Suprapubic skin (tissue), 4 donors: Measurements from ENCODE around the gene CAPN10. TPM values are rescaled to one million over a fixed set of nuclear protein-coding genes. Genes with fewer than 3 reads are reported as not detected.

Experiments used
- DNase-seq, 2 donors: peaks; one replicate each; pipeline ENCODE4 v3.0.0-alpha.2; 2019; ENCODE audit warnings: low spot score in 2 of 2
- H3K27ac ChIP-seq: fragments of 200-600 bp; sonication (generic); one replicate; pipeline ENCODE4 v1.5.1; 2019
- H3K27me3 ChIP-seq: fragments of 200-600 bp; sonication (generic); one replicate; pipeline ENCODE4 v1.5.1; 2019
- H3K36me3 ChIP-seq: fragments of 200-600 bp; sonication (generic); one replicate; pipeline ENCODE4 v1.5.1; 2019
- H3K4me1 ChIP-seq: fragments of 200-600 bp; sonication (generic); one replicate; pipeline ENCODE4 v1.5.1; 2019
- H3K4me3 ChIP-seq: fragments of 200-600 bp; sonication (generic); one replicate; pipeline ENCODE4 v1.5.1; 2019; ENCODE audit warnings: mild to moderate bottlenecking
- H3K9me3 ChIP-seq: fragments of 200-600 bp; sonication (generic); one replicate; pipeline ENCODE4 v1.5.1; 2019
- EP300 ChIP-seq: sonication (generic); formaldehyde crosslinking; IDR thresholded peaks from one replicate; pipeline ENCODE4 v1.6.1; 2017; ENCODE audit warnings: antibody characterized with exemption
- POLR2A ChIP-seq, 2 donors: fragments of 450-650 bp; IDR thresholded peaks; one replicate each; pipeline ENCODE4 v1.6.1; 2017; ENCODE audit warnings: antibody characterized with exemption in 2 of 2, mild to moderate bottlenecking in 2 of 2, moderate library complexity in 2 of 2
- POLR2AphosphoS5 ChIP-seq, 3 donors: sonication (generic); formaldehyde crosslinking; IDR thresholded peaks; one replicate each; pipeline ENCODE4 v1.6.1; 2017; ENCODE audit warnings: antibody characterized with exemption in 3 of 3
- WGBS: methylation state at CpG from one replicate; pipeline ENCODE4 v1.1.5; 2018; 5-methylcytosine and 5-hydroxymethylcytosine counted together
- total RNA-seq, 4 donors: library from RNA; depleted of rRNA; stranded (reverse); fragments of >200 nt; gene quantifications; one replicate each; pipeline ENCODE4 v1.1.0, GENCODE V29; 2016
- TF ChIP-seq, protein P1 (sequence below), 2 donors: fragments of 200-600 bp in 1 of 2; fragments of 450-650 bp in 1 of 2; sonication (generic) in 1 of 2; IDR thresholded peaks; one replicate each; pipeline ENCODE4 v1.5.1; 2016 to 2019; ENCODE audit warnings: antibody characterized with exemption in 2 of 2, mild to moderate bottlenecking in 1 of 2, moderate library complexity in 1 of 2

CAPN10 gene
- total RNA-seq, 4 donors from 2014 or later = 31.3 to 73.6 (median 37.9) TPM

DNA sequence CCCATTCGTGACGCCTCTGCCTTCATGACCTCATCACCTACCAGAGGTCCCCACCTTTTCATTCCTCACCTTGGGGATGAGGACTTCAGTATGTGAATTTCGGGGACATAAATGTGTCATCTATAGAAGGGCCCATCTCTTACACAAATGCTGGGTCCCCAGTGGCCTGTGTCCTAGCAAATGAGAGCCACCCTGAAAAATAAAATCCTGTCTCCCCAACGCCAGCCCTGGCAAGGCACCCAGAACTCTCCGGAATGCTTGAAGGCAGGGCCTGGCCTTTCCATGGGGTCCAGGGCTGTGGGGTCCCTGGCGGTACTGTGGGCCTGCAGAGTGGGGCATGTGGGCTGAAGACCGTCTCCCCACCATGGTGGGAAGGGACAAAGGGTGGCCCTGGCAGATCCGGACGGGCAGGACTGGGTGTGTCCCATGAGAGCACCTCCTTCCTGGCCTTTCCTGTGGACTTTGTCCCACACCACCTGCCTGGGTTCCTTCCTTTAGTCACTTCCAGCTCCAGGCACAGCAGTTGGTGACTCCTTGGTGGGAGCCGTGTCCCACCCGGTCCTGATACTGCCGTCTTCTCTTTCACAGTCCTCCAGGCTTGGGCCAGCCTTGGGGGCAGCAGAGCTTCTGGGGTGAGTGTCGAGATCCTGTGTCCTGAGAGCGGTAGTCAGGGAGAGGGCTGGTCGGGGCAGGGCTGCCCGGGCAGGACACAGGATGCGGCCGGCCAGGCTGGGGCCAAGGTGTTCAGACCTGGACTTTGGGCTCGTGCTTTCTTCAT lies 18.6 kb downstream of the CAPN10 start:
- DNase-seq = peak; percentile 48 to 76
- H3K36me3 ChIP-seq = peaks cover 8% of the 10 kb centered on the region
- no peaks in the 10 kb centered on the region for H3K4me1 ChIP-seq
- H3K9me3 ChIP-seq = no peaks in the 10 kb centered on the region
- no peak overlapping the region for H3K27ac ChIP-seq
- 91% methylated on average over 19 of the region's 19 CpGs for WGBS
- no peaks in the 10 kb centered on the region for H3K27me3 ChIP-seq
- TF ChIP-seq, protein P1, sequence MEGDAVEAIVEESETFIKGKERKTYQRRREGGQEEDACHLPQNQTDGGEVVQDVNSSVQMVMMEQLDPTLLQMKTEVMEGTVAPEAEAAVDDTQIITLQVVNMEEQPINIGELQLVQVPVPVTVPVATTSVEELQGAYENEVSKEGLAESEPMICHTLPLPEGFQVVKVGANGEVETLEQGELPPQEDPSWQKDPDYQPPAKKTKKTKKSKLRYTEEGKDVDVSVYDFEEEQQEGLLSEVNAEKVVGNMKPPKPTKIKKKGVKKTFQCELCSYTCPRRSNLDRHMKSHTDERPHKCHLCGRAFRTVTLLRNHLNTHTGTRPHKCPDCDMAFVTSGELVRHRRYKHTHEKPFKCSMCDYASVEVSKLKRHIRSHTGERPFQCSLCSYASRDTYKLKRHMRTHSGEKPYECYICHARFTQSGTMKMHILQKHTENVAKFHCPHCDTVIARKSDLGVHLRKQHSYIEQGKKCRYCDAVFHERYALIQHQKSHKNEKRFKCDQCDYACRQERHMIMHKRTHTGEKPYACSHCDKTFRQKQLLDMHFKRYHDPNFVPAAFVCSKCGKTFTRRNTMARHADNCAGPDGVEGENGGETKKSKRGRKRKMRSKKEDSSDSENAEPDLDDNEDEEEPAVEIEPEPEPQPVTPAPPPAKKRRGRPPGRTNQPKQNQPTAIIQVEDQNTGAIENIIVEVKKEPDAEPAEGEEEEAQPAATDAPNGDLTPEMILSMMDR (IDR thresholded peaks at IDR 0.05) = no peak
- no peak for TF ChIP-seq POLR2AphosphoS5 (IDR thresholded peaks at IDR 0.05)
- TF ChIP-seq POLR2A (IDR thresholded peaks at IDR 0.05) = no peak
- no peak for TF ChIP-seq EP300
- no peak overlapping the region for H3K4me3 ChIP-seq

DNA sequence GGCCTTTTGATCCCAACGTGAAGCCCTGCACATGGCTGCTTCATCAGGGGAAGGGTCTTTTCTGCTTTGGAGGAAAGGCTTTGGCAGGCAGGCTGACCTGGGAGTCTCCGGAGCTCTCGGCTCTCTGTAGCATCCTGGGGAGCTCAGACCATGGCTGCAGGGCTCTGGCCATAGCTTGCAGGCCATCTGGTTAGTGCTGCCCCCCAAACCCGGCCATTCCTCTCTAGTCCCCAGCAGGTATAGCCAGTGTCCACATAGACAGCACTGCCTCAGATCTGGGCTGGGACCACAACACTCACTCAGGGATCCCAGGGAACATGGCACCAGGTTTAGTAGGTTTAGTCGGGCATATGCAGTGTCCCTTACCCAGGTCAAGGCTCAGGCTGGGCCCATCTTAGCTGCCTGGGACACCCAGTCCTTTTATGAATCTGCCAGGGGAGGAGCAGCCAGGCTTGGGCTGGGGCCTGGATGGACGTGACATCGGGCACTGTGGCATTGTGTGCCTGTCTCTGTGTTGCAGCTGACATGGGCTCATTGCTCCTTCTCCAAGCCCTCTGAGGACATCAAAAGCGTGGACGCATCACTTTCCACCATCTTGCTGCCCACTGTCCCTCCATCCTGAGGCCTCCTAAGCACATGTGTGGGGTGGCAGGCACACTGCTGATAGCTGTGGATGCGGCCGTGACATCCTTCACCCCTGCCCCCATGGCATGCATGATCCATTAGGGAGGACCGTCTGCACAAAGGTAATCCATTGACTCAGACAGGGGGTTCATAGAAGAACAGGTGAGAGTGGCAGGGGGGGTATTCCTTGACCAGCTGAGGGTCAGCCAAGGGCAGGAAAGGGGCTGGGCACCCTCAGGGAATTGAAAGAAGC lies 19.6 kb downstream of the CAPN10 start:
- peak; percentile 52 to 53 for DNase-seq
- no peaks in the 10 kb centered on the region for H3K9me3 ChIP-seq
- H3K36me3 ChIP-seq = peaks cover 2% of the 10 kb centered on the region
- no peak overlapping the region for H3K27ac ChIP-seq
- no peak overlapping the region for H3K4me3 ChIP-seq
- H3K4me1 ChIP-seq = no peaks in the 10 kb centered on the region
- H3K27me3 ChIP-seq = no peaks in the 10 kb centered on the region
- TF ChIP-seq POLR2A (IDR thresholded peaks at IDR 0.05) = no peak
- TF ChIP-seq, protein P1 (IDR thresholded peaks at IDR 0.05) = no peak
- no peak for TF ChIP-seq EP300
- no peak for TF ChIP-seq POLR2AphosphoS5 (IDR thresholded peaks at IDR 0.05)
- 86% methylated on average over 11 of the region's 12 CpGs for WGBS

DNA sequence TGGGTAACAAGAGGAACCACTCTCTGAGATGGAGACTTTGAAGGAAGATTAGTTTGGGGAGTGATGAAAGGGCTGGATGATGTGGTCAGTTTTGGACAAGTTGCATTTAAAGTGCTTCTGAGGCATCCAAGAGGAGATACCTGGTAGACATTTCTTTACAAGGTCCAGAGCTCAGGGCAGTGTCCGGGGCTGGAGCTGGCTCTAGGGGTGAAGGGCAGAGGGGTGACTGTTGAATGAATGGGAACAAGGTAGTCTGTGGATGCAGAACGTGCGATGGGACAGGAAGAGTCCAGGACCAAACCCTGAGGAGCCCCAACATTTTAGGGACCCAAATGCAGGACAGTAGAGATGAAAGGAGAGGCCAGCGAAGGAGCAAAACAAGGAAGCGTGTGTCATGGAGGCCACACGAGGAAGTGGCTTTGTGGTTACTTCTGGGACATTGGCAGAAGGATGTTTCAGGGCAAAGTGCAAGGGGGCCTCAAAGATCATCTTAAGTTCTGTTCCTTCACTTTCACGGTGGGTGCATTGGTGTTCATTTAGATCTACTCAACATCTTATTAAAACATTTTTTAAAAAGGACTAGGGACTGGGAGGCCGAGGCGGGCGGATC lies 25.2 kb downstream of the CAPN10 start:
- Histone ChIP-seq H3K4me3 (no peak overlapping the region), H3K27ac (no peak overlapping the region), H3K36me3 (no peaks in the 10 kb centered on the region), H3K27me3 (no peaks in the 10 kb centered on the region), H3K9me3 (no peaks in the 10 kb centered on the region), H3K4me1 (no peaks in the 10 kb centered on the region)
- TF ChIP-seq, protein P1 (IDR thresholded peaks at IDR 0.05) = no peak
- TF ChIP-seq POLR2A (IDR thresholded peaks at IDR 0.05) (no peak), POLR2AphosphoS5 (IDR thresholded peaks at IDR 0.05) (no peak), EP300 (no peak)
- WGBS = 87% methylated on average over 10 of the region's 10 CpGs
- peak in 1 of 2 donors; percentile 66 for DNase-seq

DNA sequence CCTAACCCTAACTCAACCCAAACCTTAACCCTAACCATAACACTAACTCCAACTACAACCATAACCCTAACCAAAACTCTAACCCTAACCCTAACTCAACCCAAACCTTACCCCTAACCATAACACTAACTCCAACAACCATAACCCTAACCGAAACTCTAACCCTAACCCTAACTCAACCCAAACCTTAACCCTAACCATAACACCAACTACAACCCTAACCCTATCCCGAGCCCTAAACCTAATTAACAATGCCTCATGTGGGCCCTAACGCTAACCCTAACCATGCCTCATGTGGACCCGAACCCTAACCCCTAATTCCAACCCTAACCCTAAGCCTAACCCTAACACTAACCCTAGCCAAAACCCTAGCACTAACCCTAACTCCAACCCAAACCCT lies 27.2 kb downstream of the CAPN10 start:
- TF ChIP-seq, protein P1 (IDR thresholded peaks at IDR 0.05) = no peak
- TF ChIP-seq EP300 (no peak), POLR2AphosphoS5 (IDR thresholded peaks at IDR 0.05) (no peak), POLR2A (IDR thresholded peaks at IDR 0.05) (no peak)
- no peak for DNase-seq
- Histone ChIP-seq H3K9me3 (no peaks in the 10 kb centered on the region), H3K27me3 (no peaks in the 10 kb centered on the region), H3K4me1 (no peaks in the 10 kb centered on the region), H3K27ac (no peak overlapping the region), H3K36me3 (no peaks in the 10 kb centered on the region), H3K4me3 (no peak overlapping the region)
- whole genome bisulfite sequencing = 95% methylated on average over 4 of the region's 4 CpGs
